Mesenchymal stem cell (in vitro differentiated cells and primary cell): ENCODE results near the gene C20orf141.
"Not testable (repeated sequence)": the region's sequence is repeated elsewhere in the genome, so short reads cannot be mapped to it uniquely, and the experiment has no call there.

Experiments
- DNase-seq: peaks from one replicate; pipeline ENCODE4 v3.0.0-alpha.2; 2013
- H2AFZ ChIP-seq: one replicate; pipeline ENCODE4 v1.6.1; 2013; ENCODE audit warnings: low read depth, mild to moderate bottlenecking, control low read depth, inconsistent platforms, low read length, moderate library complexity
- H2AK5ac ChIP-seq: 2 replicates; pipeline ENCODE4 v1.6.1; 2013; ENCODE audit warnings: low read length, moderate library complexity, mild to moderate bottlenecking, inconsistent platforms; ENCODE audit not compliant: severe bottlenecking
- H2BK120ac ChIP-seq: one replicate; pipeline ENCODE4 v1.6.1; 2013; ENCODE audit warnings: low read depth, mild to moderate bottlenecking, inconsistent platforms, low read length, moderate library complexity
- H2BK12ac ChIP-seq, 2 experiments: one replicate each; pipeline ENCODE4 v1.6.1; 2013; ENCODE audit warnings: inconsistent platforms in 2 of 2, low read length in 2 of 2, mild to moderate bottlenecking in 2 of 2, moderate library complexity in 2 of 2, control low read depth in 1 of 2
- H2BK15ac ChIP-seq: one replicate; pipeline ENCODE4 v1.6.1; 2013; ENCODE audit warnings: mild to moderate bottlenecking, low read depth, inconsistent platforms; ENCODE audit not compliant: poor library complexity, severe bottlenecking
- H2BK5ac ChIP-seq: 2 replicates; pipeline ENCODE4 v1.6.1; 2013; ENCODE audit warnings: low read depth, mild to moderate bottlenecking, low read length, control low read depth, inconsistent platforms; ENCODE audit not compliant: poor library complexity, severe bottlenecking
- H3K14ac ChIP-seq, 2 experiments: one replicate each; pipeline ENCODE4 v1.6.1; 2013; ENCODE audit warnings: inconsistent platforms in 2 of 2, low read length in 2 of 2, control low read depth in 1 of 2, mild to moderate bottlenecking in 1 of 2, moderate library complexity in 1 of 2
- H3K18ac ChIP-seq, 2 experiments: one replicate each; pipeline ENCODE4 v1.6.1; 2013; ENCODE audit warnings: inconsistent platforms in 2 of 2, low read length in 2 of 2, control low read depth in 1 of 2, low read depth in 1 of 2, mild to moderate bottlenecking in 1 of 2
- H3K23ac ChIP-seq, 2 experiments: one replicate each; pipeline ENCODE4 v1.6.1; 2013; ENCODE audit warnings: inconsistent platforms in 2 of 2, low read length in 2 of 2, mild to moderate bottlenecking in 2 of 2, moderate library complexity in 2 of 2, control low read depth in 1 of 2
- H3K27ac ChIP-seq: 2 replicates; pipeline ENCODE4 v1.5.1; 2013; ENCODE audit warnings: mild to moderate bottlenecking, moderate library complexity, low read length, control low read depth, inconsistent platforms; ENCODE audit not compliant: poor library complexity, severe bottlenecking
- H3K27me3 ChIP-seq, 2 experiments: 2 replicates each; pipeline versions ENCODE4 v1.6.1 to v1.7.0; 2013; ENCODE audit warnings: low read length in 2 of 2, mild to moderate bottlenecking in 2 of 2, moderate library complexity in 2 of 2, control low read depth in 1 of 2, inconsistent platforms in 1 of 2; ENCODE audit not compliant: control insufficient read depth in 1 of 2, insufficient read depth in 1 of 2
- H3K36me3 ChIP-seq, 2 experiments: 2 replicates each; pipeline versions ENCODE4 v1.6.1 to v1.7.0; 2013; ENCODE audit warnings: low read length in 2 of 2, control low read depth in 1 of 2, inconsistent platforms in 1 of 2, low read depth in 1 of 2, mild to moderate bottlenecking in 1 of 2; ENCODE audit not compliant: insufficient read depth in 2 of 2, control insufficient read depth in 1 of 2
- H3K4ac ChIP-seq, 2 experiments: one replicate each; pipeline ENCODE4 v1.6.1; 2013; ENCODE audit warnings: inconsistent platforms in 2 of 2, low read length in 2 of 2, mild to moderate bottlenecking in 2 of 2, moderate library complexity in 2 of 2, control low read depth in 1 of 2, low read depth in 1 of 2
- H3K4me1 ChIP-seq: 2 replicates; pipeline ENCODE4 v1.6.1; 2013; ENCODE audit warnings: low read depth, low read length, control low read depth; ENCODE audit not compliant: control insufficient read depth, insufficient read depth
- H3K4me2 ChIP-seq: 2 replicates; pipeline ENCODE4 v1.6.1; 2013; ENCODE audit warnings: low read length, mild to moderate bottlenecking, inconsistent platforms; ENCODE audit not compliant: poor library complexity, severe bottlenecking
- H3K4me3 ChIP-seq, 2 experiments: 2 replicates each; pipeline versions ENCODE4 v1.5.1 to v1.7.0; 2013; ENCODE audit warnings: low read length in 2 of 2, mild to moderate bottlenecking in 2 of 2, control low read depth in 1 of 2, low read depth in 1 of 2; ENCODE audit not compliant: insufficient read depth in 1 of 2
- H3K79me1 ChIP-seq: replicated peaks from 2 replicates; pipeline ENCODE4 v1.6.1; 2013; ENCODE audit warnings: mild to moderate bottlenecking, control low read depth, low read length, inconsistent platforms; ENCODE audit not compliant: poor library complexity, severe bottlenecking
- H3K9ac ChIP-seq: 2 replicates; pipeline ENCODE4 v1.7.0; 2013; ENCODE audit warnings: mild to moderate bottlenecking, low read length, moderate library complexity
- H3K9me3 ChIP-seq: 2 replicates; pipeline ENCODE4 v1.7.0; 2013; ENCODE audit warnings: mild to moderate bottlenecking, low read length; ENCODE audit not compliant: control insufficient read depth
- H4K8ac ChIP-seq: one replicate; pipeline ENCODE4 v1.6.1; 2013; ENCODE audit warnings: inconsistent platforms, mild to moderate bottlenecking, low read length, moderate library complexity
- H4K91ac ChIP-seq: one replicate; pipeline ENCODE4 v1.6.1; 2013; ENCODE audit warnings: mild to moderate bottlenecking, low read length, inconsistent platforms
- WGBS: methylation state at CpG from one replicate; pipeline ENCODE4 v1.1.7; 2013; ENCODE audit warnings: mixed read lengths; 5-methylcytosine and 5-hydroxymethylcytosine counted together

C20orf141 gene

GRCh38 chr20:2831206-2831605 is 16.4 kb downstream of the C20orf141 start:
- not testable (repeated sequence) for H2BK5ac ChIP-seq, H3K4me2 ChIP-seq
- 93% methylated on average over 7 of the region's 7 CpGs for WGBS

GRCh38 chr20:2833761-2834160 is 19.0 kb downstream of the C20orf141 start:
- peaks cover 32 to 44% of the 10 kb centered on the region in 2 experiments for H3K36me3 ChIP-seq
- H3K27me3 ChIP-seq, result peaks cover 0 to 7% of the 10 kb centered on the region in 2 experiments
- H2BK5ac ChIP-seq, result no peak overlapping the region
- peaks cover 2% of the 10 kb centered on the region for H3K4me1 ChIP-seq
- no peak overlapping the region for H3K23ac ChIP-seq
- no peak overlapping the region for H2AFZ ChIP-seq
- H2BK120ac ChIP-seq, result no peak overlapping the region
- H3K9ac ChIP-seq, result no peak overlapping the region
- H2BK12ac ChIP-seq, result no peak overlapping the region
- H3K18ac ChIP-seq, result no peak overlapping the region
- H3K4ac ChIP-seq, result no peak overlapping the region
- H3K4me2 ChIP-seq, result no peak overlapping the region
- H3K9me3 ChIP-seq, result no peaks in the 10 kb centered on the region
- no peak overlapping the region for H4K8ac ChIP-seq
- no peak overlapping the region for H4K91ac ChIP-seq
- no CpG with 5 or more reads among the region's 1 CpG for WGBS
- H2BK15ac ChIP-seq, result no peak overlapping the region
- no peak overlapping the region for H3K27ac ChIP-seq
- peaks cover 13% of the 10 kb centered on the region for H3K79me1 ChIP-seq
- H2AK5ac ChIP-seq, result no peak overlapping the region
- no peak overlapping the region for H3K4me3 ChIP-seq
- no peak for DNase-seq
- no peak overlapping the region for H3K14ac ChIP-seq

More at GRCh38 chr20:2831206-2831605, 16.4 kb downstream of the C20orf141 start:
- H2BK120ac ChIP-seq, H4K8ac ChIP-seq, H3K27ac ChIP-seq, H3K18ac ChIP-seq, H4K91ac ChIP-seq, H2BK12ac ChIP-seq, H3K27me3 ChIP-seq, H3K14ac ChIP-seq, H3K9me3 ChIP-seq, H2BK15ac ChIP-seq, H3K4me1 ChIP-seq, H3K9ac ChIP-seq, H3K79me1 ChIP-seq, H2AK5ac ChIP-seq, H2AFZ ChIP-seq, H3K4me3 ChIP-seq, H3K4ac ChIP-seq, H3K23ac ChIP-seq, DNase-seq: not testable (repeated sequence)
- H3K36me3 ChIP-seq, result peaks cover 16 to 20% of the 10 kb centered on the region in 2 experiments

GRCh38 chr20:2834401-2835110 is 19.8 kb downstream of the C20orf141 start:
- Histone ChIP-seq H3K14ac (no peak overlapping the region), H3K18ac (no peak overlapping the region), H3K4me2 (no peak overlapping the region), H3K23ac (no peak overlapping the region), H2AK5ac (no peak overlapping the region), H3K79me1 (peaks cover 19% of the 10 kb centered on the region), H2BK5ac (no peak overlapping the region), H3K4me3 (no peak overlapping the region), H2AFZ (no peak overlapping the region), H2BK15ac (no peak overlapping the region), H3K27me3 (peaks cover 0 to 3% of the 10 kb centered on the region in 2 experiments), H2BK12ac (no peak overlapping the region), H3K4ac (no peak overlapping the region), H3K9me3 (no peaks in the 10 kb centered on the region), H4K91ac (no peak overlapping the region), H3K9ac (no peak overlapping the region), H3K27ac (no peak overlapping the region), H4K8ac (no peak overlapping the region), H2BK120ac (no peak overlapping the region), H3K36me3 (peaks cover 36 to 48% of the 10 kb centered on the region in 2 experiments), H3K4me1 (peaks cover 2% of the 10 kb centered on the region)
- DNase-seq, result no peak
- 94% methylated on average over 8 of the region's 14 CpGs for WGBS

- H3K4ac ChIP-seq, result no peak overlapping the region
- no peaks in the 10 kb centered on the region for H3K27me3 ChIP-seq
- H3K9ac ChIP-seq, result no peak overlapping the region
- no peak overlapping the region for H2BK12ac ChIP-seq
- WGBS, result 99% methylated on average over 6 of the region's 6 CpGs
- H4K8ac ChIP-seq, result peak overlapping the region; percentile 36
- H3K36me3 ChIP-seq, result peaks cover 36 to 48% of the 10 kb centered on the region in 2 experiments
- H2BK120ac ChIP-seq, result no peak overlapping the region
- H3K18ac ChIP-seq, result no peak overlapping the region
- peaks cover 27% of the 10 kb centered on the region for H3K79me1 ChIP-seq
- no peak overlapping the region for H2AK5ac ChIP-seq
- no peak overlapping the region for H3K4me3 ChIP-seq
- no peak overlapping the region for H3K27ac ChIP-seq
- H2BK15ac ChIP-seq, result no peak overlapping the region
- DNase-seq, result no peak
- H2BK5ac ChIP-seq, result no peak overlapping the region
- peaks cover 9% of the 10 kb centered on the region for H3K4me1 ChIP-seq
- H4K91ac ChIP-seq, result no peak overlapping the region
- no peaks in the 10 kb centered on the region for H3K9me3 ChIP-seq
- H3K23ac ChIP-seq, result no peak overlapping the region
- H3K14ac ChIP-seq, result no peak overlapping the region
- no peak overlapping the region for H2AFZ ChIP-seq
- no peak overlapping the region for H3K4me2 ChIP-seq
Observed at GRCh38 chr20:2835331-2835796, 20.6 kb downstream of the C20orf141 start.
